ENCODE data around the gene RBPJL. TPM values are rescaled to one million over a fixed set of nuclear protein-coding genes. Genes with fewer than 3 reads are reported as not detected.

Gene RBPJL
- total RNA-seq, 1 donor from 2014 or later, result not detected

DNA sequence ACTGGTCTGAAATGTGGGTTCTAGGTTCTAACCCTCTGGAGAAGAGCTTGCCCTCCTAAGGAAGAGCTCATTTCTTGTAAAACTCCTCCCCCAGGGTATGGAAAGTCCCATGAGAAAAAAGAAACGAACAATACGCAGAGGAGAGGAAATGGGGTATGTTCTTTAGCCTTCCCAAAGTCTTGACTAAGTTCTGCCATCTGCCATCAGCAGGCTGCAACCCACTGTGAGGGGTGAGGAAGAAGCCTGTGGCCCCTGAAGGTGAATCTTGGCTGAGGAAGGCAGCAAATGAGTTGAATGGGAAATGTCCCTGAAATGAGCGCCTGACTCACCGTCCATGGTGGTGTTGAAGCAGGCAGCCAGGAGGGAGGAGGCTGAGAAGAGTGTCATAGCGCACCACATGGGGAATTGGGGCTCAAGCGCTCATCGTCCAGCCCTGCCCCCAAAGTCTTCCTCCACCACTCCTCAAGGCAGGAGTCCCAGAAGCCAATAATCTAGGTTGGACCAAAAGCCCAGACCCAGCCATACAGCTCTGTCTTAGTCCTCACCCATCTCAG, 11.8 kb downstream of the RBPJL start:
- TF ChIP-seq, protein P1, sequence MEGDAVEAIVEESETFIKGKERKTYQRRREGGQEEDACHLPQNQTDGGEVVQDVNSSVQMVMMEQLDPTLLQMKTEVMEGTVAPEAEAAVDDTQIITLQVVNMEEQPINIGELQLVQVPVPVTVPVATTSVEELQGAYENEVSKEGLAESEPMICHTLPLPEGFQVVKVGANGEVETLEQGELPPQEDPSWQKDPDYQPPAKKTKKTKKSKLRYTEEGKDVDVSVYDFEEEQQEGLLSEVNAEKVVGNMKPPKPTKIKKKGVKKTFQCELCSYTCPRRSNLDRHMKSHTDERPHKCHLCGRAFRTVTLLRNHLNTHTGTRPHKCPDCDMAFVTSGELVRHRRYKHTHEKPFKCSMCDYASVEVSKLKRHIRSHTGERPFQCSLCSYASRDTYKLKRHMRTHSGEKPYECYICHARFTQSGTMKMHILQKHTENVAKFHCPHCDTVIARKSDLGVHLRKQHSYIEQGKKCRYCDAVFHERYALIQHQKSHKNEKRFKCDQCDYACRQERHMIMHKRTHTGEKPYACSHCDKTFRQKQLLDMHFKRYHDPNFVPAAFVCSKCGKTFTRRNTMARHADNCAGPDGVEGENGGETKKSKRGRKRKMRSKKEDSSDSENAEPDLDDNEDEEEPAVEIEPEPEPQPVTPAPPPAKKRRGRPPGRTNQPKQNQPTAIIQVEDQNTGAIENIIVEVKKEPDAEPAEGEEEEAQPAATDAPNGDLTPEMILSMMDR (IDR thresholded peaks at IDR 0.05), result no peak
- H3K4me1 Mint-ChIP-seq (ENCODE audit: unreplicated experiment), result peaks cover 4% of the 10 kb centered on the region
- no peaks in the 10 kb centered on the region for H3K9me3 Mint-ChIP-seq (ENCODE audit: unreplicated experiment)
- H3K4me3 Mint-ChIP-seq (ENCODE audit: unreplicated experiment), result no peak overlapping the region
- no peak for DNase-seq (ENCODE audit: extremely low spot score, unreplicated experiment)
- peaks cover 6% of the 10 kb centered on the region for H3K27me3 Mint-ChIP-seq (ENCODE audit: unreplicated experiment)
- no peak overlapping the region for H3K27ac Mint-ChIP-seq (ENCODE audit: unreplicated experiment)
- H3K36me3 Mint-ChIP-seq (ENCODE audit: unreplicated experiment), result no peaks in the 10 kb centered on the region

DNA sequence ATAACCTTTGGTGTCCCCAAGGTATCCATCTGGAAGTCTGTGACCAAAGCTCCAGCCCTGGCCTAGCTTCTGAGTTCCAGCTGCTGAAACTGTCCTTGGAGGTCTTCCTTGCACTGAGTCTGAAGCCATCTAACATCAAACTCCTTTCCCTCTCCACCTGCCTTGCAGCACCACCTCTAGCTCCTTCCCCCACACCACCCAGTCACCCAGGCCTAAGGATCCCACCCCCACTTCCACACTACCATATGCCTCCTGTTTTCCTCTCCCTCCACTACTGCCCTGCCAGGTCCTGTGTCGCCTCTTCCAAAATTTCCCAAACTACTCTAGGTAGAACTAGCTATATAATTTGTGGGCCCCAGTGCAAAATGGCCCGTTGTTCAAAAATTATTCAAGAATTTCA, 12.3 kb downstream of the RBPJL start:
- H3K9me3 Mint-ChIP-seq (ENCODE audit: unreplicated experiment), result no peaks in the 10 kb centered on the region
- peaks cover 3% of the 10 kb centered on the region for H3K27me3 Mint-ChIP-seq (ENCODE audit: unreplicated experiment)
- TF ChIP-seq, protein P1 (IDR thresholded peaks at IDR 0.05), result no peak
- H3K4me1 Mint-ChIP-seq (ENCODE audit: unreplicated experiment), result peaks cover 4% of the 10 kb centered on the region
- DNase-seq (ENCODE audit: extremely low spot score, unreplicated experiment), result no peak
- H3K4me3 Mint-ChIP-seq (ENCODE audit: unreplicated experiment), result no peak overlapping the region
- no peaks in the 10 kb centered on the region for H3K36me3 Mint-ChIP-seq (ENCODE audit: unreplicated experiment)
- peak overlapping the region; percentile 40 for H3K27ac Mint-ChIP-seq (ENCODE audit: unreplicated experiment)

DNA sequence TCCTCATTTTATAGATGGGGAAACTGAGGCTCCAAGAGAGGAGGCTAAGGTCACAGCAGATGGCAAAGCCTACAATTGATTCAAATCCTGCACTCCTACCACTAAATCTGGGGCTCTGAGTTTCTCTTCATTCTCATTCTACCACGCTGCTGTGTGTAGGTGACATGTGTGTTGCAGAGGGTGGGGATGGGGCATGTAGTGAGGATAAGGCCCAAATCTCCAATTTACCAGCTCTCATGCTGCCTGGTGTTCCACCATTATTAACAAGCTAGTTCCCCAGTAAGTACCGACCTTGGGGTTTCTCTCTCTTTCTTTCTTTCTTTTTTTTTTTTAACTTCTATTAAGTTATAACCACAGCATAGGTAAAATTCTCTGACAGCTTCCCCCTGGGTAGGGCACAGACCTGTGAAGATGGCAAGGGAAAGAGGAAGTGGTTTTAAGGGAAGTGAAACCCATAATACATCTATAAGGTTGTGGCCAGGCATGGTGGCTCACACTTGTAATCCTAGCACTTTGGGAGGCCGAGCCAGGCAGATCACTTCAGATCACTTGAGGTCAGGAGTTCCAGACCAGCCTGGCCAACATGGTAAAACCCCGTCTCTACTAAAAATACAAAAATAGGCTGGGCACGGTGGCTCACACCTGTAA, 14.4 kb downstream of the RBPJL start:
- no peak for DNase-seq (ENCODE audit: extremely low spot score, unreplicated experiment)
- TF ChIP-seq, protein P1 (IDR thresholded peaks at IDR 0.05), result no peak
- H3K27me3 Mint-ChIP-seq (ENCODE audit: unreplicated experiment), result no peaks in the 10 kb centered on the region
- H3K27ac Mint-ChIP-seq (ENCODE audit: unreplicated experiment), result no peak overlapping the region
- H3K4me3 Mint-ChIP-seq (ENCODE audit: unreplicated experiment), result no peak overlapping the region
- H3K9me3 Mint-ChIP-seq (ENCODE audit: unreplicated experiment), result no peaks in the 10 kb centered on the region
- peaks cover 4% of the 10 kb centered on the region for H3K4me1 Mint-ChIP-seq (ENCODE audit: unreplicated experiment)
- peaks cover 2% of the 10 kb centered on the region for H3K36me3 Mint-ChIP-seq (ENCODE audit: unreplicated experiment)

DNA sequence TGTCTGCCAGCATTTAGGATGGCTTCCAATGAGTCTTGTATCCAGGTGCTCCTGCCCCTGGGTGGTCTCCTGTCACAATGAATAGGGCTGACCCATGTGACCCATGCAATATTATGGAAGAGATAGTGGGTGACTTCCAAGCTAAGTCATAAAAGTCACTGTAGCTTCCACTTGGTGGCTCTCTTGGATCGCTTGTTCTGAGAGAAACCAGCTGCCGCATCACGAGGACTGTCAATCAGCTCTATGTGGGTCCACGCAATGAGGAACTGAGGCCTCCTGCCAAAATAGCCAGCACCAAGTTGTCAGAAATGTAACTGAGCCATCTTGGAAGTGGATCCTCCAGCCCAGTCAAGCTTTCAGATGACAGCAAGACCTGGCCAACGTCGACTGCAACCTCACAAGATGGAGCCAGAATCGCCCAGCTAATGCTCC, 16.3 kb downstream of the RBPJL start:
- Mint-ChIP-seq H3K4me3 (ENCODE audit: unreplicated experiment) (no peak overlapping the region), H3K9me3 (ENCODE audit: unreplicated experiment) (no peaks in the 10 kb centered on the region), H3K4me1 (ENCODE audit: unreplicated experiment) (peaks cover 4% of the 10 kb centered on the region), H3K27ac (ENCODE audit: unreplicated experiment) (no peak overlapping the region), H3K27me3 (ENCODE audit: unreplicated experiment) (no peaks in the 10 kb centered on the region), H3K36me3 (ENCODE audit: unreplicated experiment) (peaks cover 4% of the 10 kb centered on the region)
- TF ChIP-seq, protein P1 (IDR thresholded peaks at IDR 0.05), result peak; percentile 43
- no peak for DNase-seq (ENCODE audit: extremely low spot score, unreplicated experiment)

DNA sequence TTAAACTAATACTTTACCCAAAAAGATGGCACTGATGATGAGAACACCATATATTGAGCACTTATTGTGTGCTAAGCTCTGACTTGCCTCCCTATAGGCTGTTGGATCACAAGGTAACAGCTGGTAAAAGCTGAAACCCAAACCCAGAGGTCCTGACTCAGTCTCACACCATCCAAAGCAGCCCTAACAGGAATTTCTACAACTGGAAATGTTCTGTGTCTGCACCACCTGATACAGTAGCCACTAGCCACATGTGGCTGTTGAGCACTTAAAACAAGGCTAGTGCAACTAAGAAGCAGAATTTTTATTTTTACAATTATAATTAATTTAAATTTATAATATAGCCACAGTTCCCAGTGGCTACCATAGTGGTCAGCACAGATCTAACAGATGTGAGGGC, 17.1 kb downstream of the RBPJL start:
- Mint-ChIP-seq H3K9me3 (ENCODE audit: unreplicated experiment) (no peaks in the 10 kb centered on the region), H3K27ac (ENCODE audit: unreplicated experiment) (no peak overlapping the region), H3K36me3 (ENCODE audit: unreplicated experiment) (peaks cover 4% of the 10 kb centered on the region), H3K27me3 (ENCODE audit: unreplicated experiment) (no peaks in the 10 kb centered on the region), H3K4me1 (ENCODE audit: unreplicated experiment) (peaks cover 4% of the 10 kb centered on the region), H3K4me3 (ENCODE audit: unreplicated experiment) (no peak overlapping the region)
- TF ChIP-seq, protein P1 (IDR thresholded peaks at IDR 0.05), result no peak
- no peak for DNase-seq (ENCODE audit: extremely low spot score, unreplicated experiment)
